GM19238 (cell line): ENCODE results near the gene RNF17.

Experiments
- DNase-seq: peaks from one replicate; pipeline ENCODE4 v3.0.0; 2011; ENCODE audit warnings: low spot score; ENCODE audit not compliant: insufficient read length

Gene RNF17

DNA sequence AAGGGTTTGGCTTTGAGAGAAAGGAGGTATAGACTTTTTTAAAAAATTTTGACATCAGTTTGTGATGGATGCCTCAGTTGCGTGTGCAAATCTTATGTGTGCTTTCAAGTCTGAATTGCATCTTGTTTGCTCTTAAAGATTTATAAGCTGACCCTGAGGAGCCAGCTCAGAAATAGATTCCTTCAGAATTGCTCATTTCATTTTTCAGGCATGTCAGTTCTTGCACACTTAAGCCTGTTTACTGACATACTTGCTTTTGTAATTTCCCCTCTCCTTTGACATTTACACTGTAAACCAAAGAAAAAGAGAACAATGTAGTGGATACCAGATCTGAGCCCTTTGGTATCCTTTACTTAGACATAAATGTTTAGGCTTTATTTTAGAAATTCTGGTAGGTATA lies 87.6 kb downstream of the RNF17 start:
- no peak for DNase-seq

DNA sequence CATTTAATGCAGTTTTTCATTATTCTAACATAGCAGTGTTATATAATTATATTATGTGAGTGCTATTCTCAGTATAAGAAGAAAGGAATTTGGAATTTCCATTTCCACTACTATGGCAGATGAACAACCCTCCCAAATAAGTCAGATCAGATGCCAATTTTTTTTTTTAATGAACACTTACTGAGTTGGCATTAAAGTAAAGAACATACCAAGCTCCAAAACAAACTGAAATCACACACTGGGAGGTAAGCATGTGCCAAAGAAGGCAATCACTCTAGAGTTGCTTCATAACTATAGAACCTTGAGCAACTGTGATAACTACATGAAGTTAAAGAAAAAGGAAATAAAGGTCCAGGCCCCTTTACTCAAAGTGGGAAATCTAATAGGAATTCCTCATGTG lies 90.3 kb downstream of the RNF17 start:
- DNase-seq = no peak

DNA sequence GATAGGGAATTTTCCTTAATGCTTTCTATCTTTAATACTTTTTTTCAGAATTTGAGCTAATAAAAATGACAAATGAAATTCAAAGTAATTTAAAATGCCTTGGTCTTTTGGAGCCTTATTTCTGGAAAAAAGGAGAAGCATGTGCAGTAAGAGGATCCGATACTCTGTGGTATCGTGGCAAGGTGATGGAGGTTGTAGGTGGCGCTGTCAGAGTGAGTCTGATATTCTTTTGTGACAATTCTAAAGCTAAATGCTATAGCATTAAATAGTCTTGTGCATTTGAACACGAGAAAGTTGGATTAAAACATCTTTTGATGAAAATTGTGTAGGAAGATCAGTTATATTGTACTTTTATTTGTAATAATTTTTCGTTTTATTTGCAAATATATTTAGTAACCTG lies 95.0 kb downstream of the RNF17 start:
- no peak for DNase-seq

DNA sequence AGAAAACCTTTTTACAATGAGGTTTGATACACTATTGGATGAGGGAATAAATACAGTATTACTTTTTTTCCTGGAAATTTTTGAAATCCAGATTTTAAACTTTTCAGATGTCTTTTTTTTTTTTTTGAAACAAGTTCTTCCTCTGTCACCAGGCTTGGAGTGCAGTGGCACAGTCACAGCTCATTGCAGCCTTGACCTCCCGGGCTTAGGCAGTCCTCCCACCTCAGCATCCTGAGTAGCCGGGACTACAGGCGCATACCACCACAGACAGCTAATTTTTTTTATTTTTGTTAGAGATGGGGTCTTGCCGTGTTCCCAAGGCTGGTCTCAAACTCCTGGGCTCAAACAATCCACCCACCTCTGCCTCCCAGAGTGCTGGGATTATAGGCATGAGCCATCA lies 96.8 kb downstream of the RNF17 start:
- no peak for DNase-seq

DNA sequence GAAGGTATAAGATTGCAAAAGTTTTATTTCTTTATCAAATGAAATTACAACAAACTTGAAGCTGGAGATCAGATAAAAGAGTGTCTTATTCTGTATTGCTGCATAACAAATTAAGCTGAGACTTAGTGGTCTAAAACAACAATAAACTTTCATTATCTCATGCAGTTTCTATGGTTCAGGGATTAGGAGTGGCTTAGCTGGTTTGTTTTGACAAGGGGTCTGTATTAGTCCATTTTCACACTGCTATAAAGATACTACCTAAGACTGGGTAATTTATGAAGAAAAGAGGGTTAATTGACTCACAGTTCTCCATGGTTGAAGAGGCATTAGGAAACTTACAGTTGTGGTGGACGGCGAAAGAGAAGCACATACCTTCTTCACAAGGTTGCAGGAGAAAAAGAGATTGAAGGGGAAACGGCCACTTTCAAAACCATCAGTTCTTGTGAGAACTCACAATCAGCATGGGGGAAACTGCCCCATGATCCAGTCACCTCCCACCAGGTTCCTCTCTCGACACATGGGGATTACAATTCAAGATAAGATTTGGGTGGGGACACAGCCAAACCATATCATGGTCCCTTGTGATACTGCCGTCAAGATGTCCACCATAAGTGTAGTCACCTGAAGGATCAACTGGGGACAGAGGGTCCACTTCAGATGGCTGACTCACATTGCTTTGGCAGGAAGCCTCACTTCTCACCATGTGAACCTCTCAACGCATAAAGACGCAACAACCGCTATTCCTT lies 97.8 kb downstream of the RNF17 start:
- no peak for DNase-seq

DNA sequence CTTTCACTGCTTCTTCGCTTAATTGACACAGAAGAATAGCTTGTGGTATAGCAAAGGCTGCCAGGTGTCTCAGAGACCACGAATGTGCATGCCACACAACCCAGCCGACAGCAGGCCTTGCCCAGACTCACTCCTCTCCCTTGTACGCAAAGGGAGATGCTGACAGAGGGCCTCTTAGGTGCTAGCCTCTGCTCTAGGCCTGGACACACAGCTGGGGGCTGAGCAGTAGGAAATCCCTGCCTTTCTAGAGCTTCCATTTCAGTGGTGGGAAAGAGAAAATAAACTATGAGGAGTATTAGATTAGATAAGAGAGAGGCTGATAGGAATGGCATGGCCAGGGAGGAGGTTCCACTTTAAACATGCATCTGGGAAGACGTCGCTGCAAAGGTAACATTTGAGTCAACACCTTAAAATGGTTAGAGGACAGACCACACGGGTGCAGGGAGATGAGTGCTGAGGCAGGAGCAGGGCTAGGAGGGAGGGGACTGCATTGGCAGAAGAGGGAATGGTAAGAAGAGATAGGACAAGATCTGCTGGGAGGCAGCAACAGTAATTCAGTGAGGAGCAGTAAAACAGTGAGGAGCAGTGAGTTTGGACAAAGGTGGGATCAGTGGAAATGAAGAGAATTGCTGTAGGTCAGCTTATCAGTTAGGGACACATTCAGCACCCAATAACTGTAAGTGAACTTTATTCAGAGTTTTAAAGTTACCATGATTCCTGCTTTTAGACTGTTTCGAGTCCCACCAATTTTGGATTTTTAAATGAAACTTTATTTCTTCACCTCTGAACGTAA lies 100.0 kb downstream of the RNF17 start:
- DNase-seq = no peak

DNA sequence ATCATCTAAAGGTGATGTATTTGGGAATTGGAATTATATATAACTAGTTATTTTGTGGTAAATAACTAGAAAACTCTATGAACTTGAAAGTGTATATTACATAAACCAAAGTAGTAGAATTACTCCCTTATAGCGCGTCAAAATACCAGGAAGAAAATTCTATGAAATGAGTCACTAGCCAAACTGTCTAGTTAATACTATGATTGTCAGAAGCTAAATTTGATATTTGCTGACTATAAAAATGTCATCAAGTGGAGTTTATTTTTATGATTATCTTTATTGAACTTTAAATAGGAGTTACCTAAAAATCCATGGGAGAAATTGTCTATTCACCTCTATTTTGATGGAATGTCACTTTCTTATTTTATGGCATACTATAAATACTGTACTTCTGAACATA lies 100.6 kb downstream of the RNF17 start:
- DNase-seq = no peak

DNA sequence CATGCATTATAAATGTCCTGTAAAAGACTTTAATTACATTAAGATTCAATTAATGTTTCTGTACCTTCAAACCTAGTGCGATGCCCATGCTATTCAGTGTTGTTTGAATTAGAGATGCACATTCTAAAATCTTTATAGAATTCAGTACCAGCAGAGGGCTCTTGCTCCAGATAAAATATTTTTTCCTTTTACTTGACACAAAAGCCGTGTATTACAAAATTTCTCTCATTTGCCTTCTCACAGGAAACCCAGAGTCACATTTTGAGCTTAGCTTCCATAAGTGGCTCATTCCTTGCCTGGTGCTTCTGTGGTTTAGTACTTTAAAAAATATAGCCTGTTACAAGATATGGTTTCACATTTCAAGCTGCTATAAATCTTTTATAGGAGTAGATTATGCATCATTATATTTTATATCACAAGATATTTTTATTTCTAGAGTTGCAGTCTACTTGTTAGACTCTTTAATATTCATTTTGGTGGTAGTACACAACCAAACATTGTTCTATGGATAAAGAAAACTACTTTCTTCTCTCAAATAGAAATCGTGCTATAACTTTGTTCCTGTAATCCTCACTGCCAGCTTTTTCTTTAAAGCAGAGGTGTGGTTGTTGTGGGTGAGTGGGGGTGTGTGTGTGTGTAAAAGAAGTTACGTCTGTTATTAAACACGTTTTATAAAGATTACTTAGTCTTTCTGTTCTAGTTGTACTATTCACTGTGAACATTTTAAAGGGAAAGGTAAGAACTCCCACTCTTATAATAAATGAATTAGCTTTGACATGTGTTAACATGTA lies 101.4 kb downstream of the RNF17 start:
- DNase-seq = no peak

DNA sequence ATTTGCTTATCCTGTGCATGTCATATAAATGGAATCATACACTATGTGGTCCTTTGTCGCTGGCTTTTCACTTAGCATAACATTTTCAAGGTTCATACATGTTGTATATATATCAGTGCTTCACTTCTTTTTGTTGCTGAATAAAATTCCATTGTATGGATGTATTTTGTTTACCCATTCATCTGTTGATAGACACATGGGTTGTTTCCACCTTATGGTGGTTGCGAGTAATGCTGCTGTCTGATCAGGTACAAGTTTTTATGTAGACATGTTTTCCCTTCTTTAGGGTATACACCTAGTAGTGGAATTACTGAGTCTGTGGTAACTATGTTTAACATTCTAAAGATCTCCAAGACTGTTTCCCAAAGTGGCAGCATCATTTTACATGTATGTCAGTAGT lies 102.5 kb downstream of the RNF17 start:
- DNase-seq = no peak

DNA sequence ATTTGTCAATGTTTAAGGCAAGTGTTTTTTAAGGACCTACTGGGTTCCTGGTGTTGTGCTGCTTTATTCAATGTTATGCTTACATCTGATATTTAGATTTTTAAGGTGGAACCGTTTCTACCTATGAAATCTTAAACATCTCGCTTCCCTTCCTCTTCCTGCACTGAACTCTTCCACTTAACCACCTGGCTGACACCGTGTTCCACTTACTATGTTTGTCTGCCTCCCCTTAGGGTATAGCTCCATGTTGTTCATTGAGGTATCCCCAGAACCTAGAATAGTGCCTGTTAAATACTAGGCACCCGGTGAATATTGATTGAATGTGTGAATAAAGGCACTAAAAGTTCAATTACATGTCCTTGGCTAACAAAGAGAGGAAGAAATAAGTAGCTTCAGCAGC lies 104.9 kb downstream of the RNF17 start:
- DNase-seq = no peak

DNA sequence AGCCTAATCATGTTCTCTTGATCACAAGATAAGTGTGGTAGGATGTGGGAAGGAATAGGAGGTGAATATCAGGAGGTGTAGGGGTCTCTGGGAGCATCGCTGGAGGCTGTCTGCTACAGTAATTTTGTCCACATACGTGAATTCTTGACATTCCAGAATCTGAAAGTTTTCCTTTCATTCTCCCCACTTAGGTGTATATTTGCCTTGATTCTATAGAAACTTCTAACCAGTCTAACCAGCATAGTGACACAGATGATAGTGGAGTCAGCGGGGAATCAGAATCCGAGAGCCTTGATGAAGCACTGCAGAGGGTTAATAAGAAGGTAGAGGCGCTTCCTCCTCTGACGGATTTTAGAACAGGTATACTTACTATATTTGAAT lies 106.4 kb downstream of the RNF17 start:
- DNase-seq = no peak

DNA sequence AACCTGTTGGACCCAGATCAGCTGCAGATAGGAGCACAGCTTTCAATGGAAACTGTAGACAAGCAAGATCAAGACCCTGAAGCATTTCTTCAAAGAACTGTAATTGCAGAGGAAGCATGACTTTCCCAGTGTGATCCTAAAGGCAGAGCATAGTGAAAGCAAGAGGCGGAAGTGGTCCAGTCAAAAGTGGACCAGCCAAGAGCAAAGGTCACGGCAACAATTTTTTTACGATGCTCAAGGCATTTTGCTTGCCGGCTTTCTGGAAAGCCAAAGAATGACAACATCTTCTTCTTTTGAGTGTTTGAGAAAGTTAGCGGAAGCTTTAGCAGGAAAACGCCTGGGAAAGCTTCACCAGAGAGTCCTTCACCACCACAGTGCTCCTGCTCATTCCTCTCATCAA lies 111.6 kb downstream of the RNF17 start:
- DNase-seq = no peak

DNA sequence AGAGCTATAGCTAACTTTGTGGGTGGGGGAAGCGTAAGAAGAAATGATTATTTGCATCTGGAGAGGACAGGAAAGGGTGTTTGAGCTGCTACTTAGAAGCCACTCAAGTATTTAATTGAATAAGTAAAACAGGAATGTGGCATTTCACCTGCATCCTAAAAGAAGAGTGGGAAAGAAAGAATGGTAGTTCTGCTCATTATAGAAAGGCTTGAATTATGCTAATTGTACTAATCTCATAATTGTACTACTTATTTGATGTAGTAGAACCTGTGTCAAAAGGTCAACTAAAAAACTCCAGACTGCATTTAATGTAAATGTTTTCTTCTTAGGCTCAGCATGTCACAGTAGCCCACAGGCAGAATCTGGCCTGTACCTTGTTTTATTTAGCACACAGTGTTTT lies 113.6 kb downstream of the RNF17 start:
- DNase-seq = no peak

DNA sequence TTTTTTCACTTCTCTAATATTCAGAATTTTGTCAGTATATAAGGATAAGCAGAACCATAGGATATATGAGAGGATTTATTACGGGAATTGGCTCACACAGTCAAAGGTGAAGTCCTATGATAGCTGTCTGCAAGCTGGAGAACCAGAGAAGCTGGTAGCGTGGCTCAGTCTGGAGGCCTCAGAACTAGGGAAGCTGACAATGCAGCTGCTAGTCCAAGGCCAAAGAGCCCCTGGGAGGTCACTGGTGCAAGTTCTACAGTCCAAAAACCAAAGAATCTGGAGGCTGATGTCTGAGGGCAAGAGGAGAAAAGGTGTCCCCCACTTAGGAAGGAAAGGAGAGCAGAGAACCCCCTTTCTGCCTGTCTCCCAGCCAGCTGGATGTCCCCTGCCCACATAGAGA lies 114.4 kb downstream of the RNF17 start:
- DNase-seq = no peak

DNA sequence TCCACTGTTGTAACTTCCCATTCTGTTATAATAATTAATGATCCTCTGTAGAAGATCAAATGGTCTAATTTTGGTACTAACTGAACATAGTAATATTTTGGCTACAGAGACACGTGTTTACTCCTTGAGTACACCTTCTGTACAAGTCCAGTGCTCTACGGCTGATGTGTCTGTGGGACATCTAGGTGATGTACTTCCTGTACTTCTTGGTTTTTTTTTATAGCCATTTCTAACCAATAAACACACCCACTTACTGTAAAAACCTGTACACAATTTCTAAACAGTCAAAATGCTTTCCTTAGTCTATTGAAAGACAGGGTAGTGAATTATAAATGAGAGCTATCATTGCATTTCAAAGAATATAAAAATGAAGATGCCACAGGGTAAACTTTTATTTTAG lies 118.7 kb downstream of the RNF17 start:
- DNase-seq = no peak

DNA sequence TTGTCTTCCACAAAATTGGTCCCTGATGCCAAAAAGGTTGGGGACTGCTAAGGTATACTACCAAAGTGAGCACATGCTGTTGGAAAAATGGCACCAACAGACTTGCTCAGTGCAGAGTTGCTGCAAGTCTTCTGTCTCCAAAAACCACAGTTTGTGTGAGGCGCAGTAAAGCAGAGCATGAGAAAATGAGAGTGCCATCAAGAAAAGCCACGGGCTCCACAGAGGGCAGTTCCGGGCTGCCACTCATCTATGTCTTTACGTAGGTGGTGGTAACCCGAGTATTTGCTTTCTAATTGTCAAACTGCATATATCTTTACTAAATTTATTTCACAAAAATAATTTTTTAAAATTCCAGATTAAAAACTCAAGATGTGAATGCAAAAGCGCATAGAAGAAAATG lies 123.8 kb downstream of the RNF17 start:
- DNase-seq = no peak

DNA sequence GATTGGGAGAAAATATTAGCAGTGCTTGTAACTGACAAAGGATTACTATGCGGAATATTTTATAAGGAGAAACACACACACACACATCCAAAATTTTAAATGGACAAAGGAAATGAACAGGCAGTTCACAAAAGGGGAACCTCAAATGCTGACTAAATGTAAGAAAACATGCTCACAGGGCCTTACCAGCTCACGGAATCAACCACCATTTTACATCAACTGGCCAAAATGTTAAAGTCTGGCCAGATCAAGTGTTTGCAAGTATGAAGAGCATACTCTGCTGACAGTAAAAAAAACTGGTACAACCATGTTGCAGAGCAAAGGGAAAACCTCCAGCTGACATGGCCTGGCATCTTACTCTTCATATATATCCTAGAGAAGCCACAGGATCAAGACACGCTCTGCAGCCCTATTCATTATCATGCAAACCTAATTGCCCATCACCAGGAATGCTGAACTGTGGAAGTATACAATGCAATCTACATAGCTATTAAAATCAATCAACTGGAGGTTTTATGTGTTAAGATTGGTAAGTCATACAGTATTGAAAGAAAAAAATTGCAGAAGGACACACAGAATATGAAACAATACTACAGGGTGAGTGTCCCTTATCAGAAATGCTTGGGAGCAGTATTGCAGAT lies 124.4 kb downstream of the RNF17 start:
- DNase-seq = no peak

DNA sequence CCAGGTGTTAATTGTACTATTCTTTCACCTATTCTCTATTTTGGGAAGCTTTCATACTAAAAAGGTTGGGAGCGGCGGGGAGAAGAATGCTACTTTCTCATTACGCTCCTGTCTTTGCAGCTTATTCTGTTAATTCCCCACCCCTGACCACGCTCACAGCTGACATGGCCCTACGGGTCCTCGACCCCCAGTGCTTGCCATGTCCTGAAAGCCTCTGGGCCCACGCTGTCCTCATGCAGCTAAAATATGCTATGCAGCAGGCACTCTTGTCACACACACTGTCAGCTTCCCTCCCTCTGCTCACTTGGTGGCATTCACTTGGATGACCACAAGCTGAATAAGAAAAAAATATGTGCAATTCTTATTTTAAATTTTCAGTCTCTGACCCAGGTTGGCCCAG lies 126.3 kb downstream of the RNF17 start:
- DNase-seq = no peak

DNA sequence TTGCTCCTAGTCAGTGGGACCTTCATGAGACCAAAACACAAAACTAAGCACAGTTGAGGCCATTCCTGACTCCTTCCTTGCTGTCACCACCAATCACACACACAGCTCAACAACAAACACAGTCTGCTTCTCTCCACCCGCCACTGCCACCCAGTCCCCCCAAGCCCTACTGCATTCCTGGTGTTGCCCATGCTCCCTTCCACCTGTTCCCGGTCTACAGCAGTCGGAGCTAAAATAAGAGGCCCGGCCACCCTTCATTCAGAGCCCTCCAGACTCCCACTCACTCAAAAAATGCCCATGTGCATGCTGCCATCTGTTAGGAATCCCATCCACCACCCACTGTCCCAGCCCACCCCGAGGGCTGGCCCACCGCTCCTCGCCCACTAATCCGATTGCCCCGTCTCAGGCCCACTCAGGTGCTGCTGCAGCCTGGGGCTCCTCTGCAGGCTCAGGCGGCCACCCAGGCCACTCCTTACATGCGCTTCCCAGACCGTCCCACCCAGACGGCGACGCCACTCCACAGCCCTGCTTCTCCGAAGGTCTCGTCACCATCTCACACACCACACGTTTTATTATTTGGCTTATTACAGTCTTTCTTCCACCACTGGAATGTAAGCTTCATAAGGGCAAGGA lies 127.6 kb downstream of the RNF17 start:
- no peak for DNase-seq

DNA sequence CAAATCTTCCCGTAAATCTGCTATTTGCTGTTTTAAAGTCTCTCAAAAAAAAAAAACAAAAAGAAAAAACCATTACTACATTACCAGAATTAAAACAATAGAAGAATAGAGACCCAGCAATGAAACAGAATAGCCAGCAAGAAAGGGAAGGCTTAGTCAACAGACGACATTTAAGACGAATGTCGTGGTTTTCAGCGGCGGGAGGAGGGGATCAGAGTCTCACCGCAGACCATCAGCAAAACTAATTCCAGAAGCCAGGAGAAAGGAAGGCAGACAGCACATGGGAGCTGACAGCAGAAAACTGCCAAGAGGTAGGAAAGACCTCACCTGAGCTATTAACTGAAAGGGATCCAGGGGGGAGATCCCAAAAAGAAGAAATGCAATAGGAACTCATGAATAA lies 128.9 kb downstream of the RNF17 start:
- DNase-seq = no peak

DNA sequence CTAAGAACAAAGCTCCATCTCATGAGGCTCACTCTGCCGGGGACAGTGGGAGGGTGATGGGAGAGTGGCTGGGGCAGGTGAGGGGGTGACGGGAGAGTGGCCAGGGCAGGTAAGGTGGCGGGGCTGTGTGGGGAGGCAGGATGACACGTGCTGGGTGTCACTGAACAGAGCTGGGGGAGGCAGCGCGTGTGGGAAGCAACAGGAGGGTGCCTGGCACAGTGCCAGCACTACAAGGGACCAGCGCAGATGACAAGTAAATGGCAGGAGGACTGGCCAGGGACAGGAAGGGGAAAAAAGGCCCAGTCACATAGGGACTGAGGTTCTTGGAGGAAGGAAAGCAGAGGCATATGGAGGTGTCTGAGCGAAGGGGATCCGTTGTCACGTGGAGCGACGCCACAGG lies 129.9 kb downstream of the RNF17 start:
- DNase-seq = no peak
